K562 (cell line): ENCODE measurements around the gene ST7. TPM values are rescaled to one million over a fixed set of nuclear protein-coding genes. Genes with fewer than 3 reads are reported as not detected.

Source experiments
- AFF1 ChIP-seq, 2 experiments: fragments of 450-650 bp; IDR thresholded peaks; 2 replicates each; pipeline ENCODE4 v1.6.1; 2018; ENCODE audit warnings: mild to moderate bottlenecking in 2 of 2, low read depth in 1 of 2; ENCODE audit not compliant: partially characterized antibody in 2 of 2
- AFF4 ChIP-seq: sonication (generic); formaldehyde crosslinking; IDR thresholded peaks from 2 replicates; pipeline ENCODE4 v1.8.0; 2023; ENCODE audit warnings: mild to moderate bottlenecking, missing genetic modification reagents
- CBFA2T2 ChIP-seq: fragments of 450-650 bp; conservative IDR thresholded peaks from 2 replicates; pipeline ENCODE4 v1.6.1; 2017; ENCODE audit warnings: mild to moderate bottlenecking
- E2F6 ChIP-seq, 2 experiments: IDR thresholded peaks; 2 replicates each; pipeline ENCODE4 v1.6.1; 2011; ENCODE audit warnings: borderline replicate concordance in 1 of 2, control low read depth in 1 of 2, low read depth in 1 of 2, low read length in 1 of 2, mild to moderate bottlenecking in 1 of 2, mixed read lengths in 1 of 2, moderate library complexity in 1 of 2; ENCODE audit not compliant: insufficient read depth in 1 of 2, insufficient read length in 1 of 2, poor library complexity in 1 of 2, severe bottlenecking in 1 of 2; ENCODE audit errors: extremely low read depth in 1 of 2
- GABPA ChIP-seq: fragments of 200-800 bp; sonication (Bioruptor generic); conservative IDR thresholded peaks from 2 replicates; pipeline ENCODE4 v1.6.1; 2016; ENCODE audit warnings: low read depth, missing genetic modification characterization, missing compliant biosample characterization
- LCOR ChIP-seq: sonication (generic); formaldehyde crosslinking; IDR thresholded peaks from 2 replicates; pipeline ENCODE4 v1.8.0; 2022; ENCODE audit warnings: mild to moderate bottlenecking, missing genetic modification reagents
- NR2C2 ChIP-seq, 2 experiments: fragments of 200-800 bp in 1 of 2; sonication (Bioruptor generic) in 1 of 2; sonication (generic) in 1 of 2; formaldehyde crosslinking in 1 of 2; IDR thresholded peaks; 2 replicates each; pipeline versions ENCODE4 v1.6.1 to v1.8.0; 2016 to 2022; ENCODE audit warnings: mild to moderate bottlenecking in 1 of 2, missing compliant biosample characterization in 1 of 2, missing genetic modification characterization in 1 of 2, missing genetic modification reagents in 1 of 2
- TARDBP ChIP-seq: fragments of 450-650 bp; IDR thresholded peaks from 2 replicates; pipeline ENCODE4 v1.6.1; 2016
- THAP7 ChIP-seq: fragments of 250-450 bp; sonication (Bioruptor Pico); IDR thresholded peaks from 2 replicates; pipeline ENCODE4 v1.5.0; 2021
- XRCC5 ChIP-seq: fragments of 200-400 bp; formaldehyde crosslinking; IDR thresholded peaks from 2 replicates; pipeline ENCODE4 v1.6.1; 2017; ENCODE audit warnings: low read depth, mild to moderate bottlenecking, low read length
- ZBED1 ChIP-seq: IDR thresholded peaks from 2 replicates; pipeline ENCODE4 v1.6.1; 2014
- ZNF124 ChIP-seq: sonication (generic); formaldehyde crosslinking; IDR thresholded peaks from 2 replicates; pipeline ENCODE4 v1.8.1; 2022; ENCODE audit warnings: missing genetic modification reagents
- ZNF395 ChIP-seq: fragments of 200-800 bp; sonication (Bioruptor generic); IDR thresholded peaks from 2 replicates; pipeline ENCODE4 v1.6.1; 2017; ENCODE audit warnings: missing genetic modification characterization, missing compliant biosample characterization
- polyA plus RNA-seq, 8 experiments: library from polyadenylated mRNA; depleted of rRNA in 4 of 8; stranded (reverse) in 5 of 8; unstranded in 3 of 8; fragments of >200 nt; fragmentation: Nextera tagmentation in 2 of 8; fragmentation: Illumina TruSeq in 1 of 8; extraction: Ambion mirVana in 2 of 8; extraction: Trizol in 1 of 8; gene quantifications; 2 replicates each; pipeline versions ENCODE4 v1.2.1 to v1.2.3, GENCODE V29; 2011 to 2014; ENCODE audit warnings: inconsistent platforms in 1 of 8, missing spikeins in 1 of 8
- total RNA-seq, 7 experiments: library from RNA; depleted of rRNA in 6 of 7; stranded (reverse); fragments of >200 nt in 6 of 7; fragmentation: Illumina TruSeq in 2 of 7; extraction: Trizol in 2 of 7; gene quantifications; 2 replicates each; pipeline versions ENCODE4 v1.2.1 to v1.2.3, GENCODE V29; 2011 to 2021; ENCODE audit warnings: low replicate concordance in 1 of 7

ST7 gene
- total and polyA plus RNA-seq, 9 of the 15 experiments (the other 6 are each of a cell fraction or from before 2014, with no cell fraction given) = 23.9 to 56.3 (median 36.9) TPM

- TF ChIP-seq ZNF395 (no peak), NR2C2 (CRISPR knock-in tag; IDR thresholded peaks at IDR 0.05) (no peak), NR2C2 (tag; IDR thresholded peaks at IDR 0.05) (no peak), TARDBP (no peak), GABPA (tag) (no peak), E2F6 (IDR thresholded peaks at IDR 0.05; ENCODE audit: borderline replicate concordance in 1 of 2, extremely low read depth in 1 of 2, insufficient read depth in 1 of 2, insufficient read length in 1 of 2, low read depth in 1 of 2, low read length in 1 of 2, poor library complexity in 1 of 2, severe bottlenecking in 1 of 2) (no peak), ZNF124 (CRISPR knock-in tag) (no peak), CBFA2T2 (0 out of 2 replicates have a peak, but pooled peaks have one; percentile 18), THAP7 (CRISPR knock-in tag) (no peak), LCOR (no peak), ZBED1 (no peak), XRCC5 (no peak), AFF1 (IDR thresholded peaks at IDR 0.05; ENCODE audit: low read depth in 1 of 2, partially characterized antibody in 2 of 2) (no peak), AFF4 (CRISPR knock-in tag) (no peak)
Observed at GRCh38 chr7:117045927-117046710, 92.8 kb downstream of the ST7 start (continued).
